Measurements from ENCODE around the gene RGPD4.
"Not testable (repeated sequence)": the region's sequence is repeated elsewhere in the genome, so short reads cannot be mapped to it uniquely, and the experiment has no call there.

Gene RGPD4

DNA sequence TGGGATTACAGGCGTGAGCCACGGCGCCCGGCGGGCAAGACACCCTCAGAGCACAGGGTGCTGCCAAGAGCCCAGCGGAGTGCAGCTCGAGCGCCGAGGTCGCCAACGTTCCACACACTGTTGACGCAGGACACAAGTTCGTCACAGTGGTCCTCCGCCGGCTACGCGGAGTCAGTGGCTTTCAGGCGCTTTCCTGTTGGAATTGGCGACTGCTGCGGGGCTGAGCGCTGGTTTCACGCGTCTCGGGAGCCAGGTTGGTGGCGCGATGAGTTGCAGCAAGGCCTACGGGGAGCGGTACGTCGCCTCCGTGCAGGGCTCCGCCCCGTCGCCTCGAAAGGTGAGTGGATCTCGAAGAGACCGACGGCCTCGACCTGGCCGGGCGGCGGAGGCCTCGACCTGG is at the start of gene RGPD4:
RGPD4 (plus strand) TSS at position 144 of the 400 bp plus-strand sequence; CDS start at position 266, 122 bp downstream.
- DNase-seq (ENCODE audit: low spot score) = not testable (repeated sequence)

DNA sequence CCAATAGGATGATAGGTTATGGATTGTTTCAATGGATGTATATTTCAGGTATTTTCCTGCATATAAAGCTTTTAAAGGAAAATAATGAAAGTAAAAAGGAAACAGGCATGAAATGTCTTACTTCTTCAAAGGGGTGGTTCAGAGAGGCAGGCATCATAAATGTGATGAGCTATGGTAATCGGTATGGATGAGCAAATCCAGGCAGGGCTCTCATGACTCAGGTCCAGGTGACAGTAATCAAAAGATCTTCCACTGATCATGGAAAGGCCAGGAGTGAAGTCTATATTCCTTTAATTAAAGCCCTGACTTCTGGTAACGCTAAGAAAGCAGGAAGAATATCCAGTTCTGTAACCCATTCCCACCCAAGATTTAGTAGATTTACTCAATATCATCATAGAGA is 48.7 kb upstream of the RGPD4 start:
- DNase-seq (ENCODE audit: low spot score) = no peak

DNA sequence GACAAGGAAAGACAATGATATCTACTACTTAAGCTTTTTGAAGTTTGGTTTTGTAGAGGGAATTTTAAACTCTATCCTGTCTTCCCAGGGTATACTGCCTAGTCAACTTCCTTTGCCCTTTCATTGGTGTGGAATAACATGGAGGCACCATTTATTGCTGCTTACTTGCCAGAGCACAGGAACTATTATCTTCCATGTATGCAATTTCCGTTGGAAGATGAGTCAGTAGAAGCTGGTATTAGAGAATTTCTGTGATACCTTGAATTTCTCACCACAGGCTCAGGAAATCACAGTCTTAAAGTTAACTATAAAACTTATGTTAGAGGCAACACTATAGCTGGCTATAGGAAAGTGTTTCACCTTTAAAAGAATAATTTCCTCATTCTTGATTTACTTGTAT is 40.9 kb upstream of the RGPD4 start:
- no peak for DNase-seq (ENCODE audit: low spot score)

DNA sequence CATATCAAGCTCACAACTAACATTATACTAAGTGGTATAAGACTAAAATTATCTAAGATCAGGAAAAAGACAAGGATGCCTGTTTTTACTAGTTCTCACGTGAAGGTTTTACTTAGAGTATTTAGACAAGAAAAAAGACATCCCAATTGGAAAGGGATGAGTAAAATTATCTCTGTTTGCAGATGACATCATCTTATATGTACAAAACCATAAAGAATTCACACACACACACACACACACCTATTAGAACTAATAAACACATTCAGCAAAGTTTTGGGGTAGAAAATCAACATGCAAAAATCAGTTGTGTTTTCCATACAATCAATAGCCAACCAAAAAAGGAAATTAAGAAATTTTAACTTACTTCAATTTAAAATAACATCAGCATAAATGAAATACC is 35.9 kb upstream of the RGPD4 start:
- no peak for DNase-seq (ENCODE audit: low spot score)

DNA sequence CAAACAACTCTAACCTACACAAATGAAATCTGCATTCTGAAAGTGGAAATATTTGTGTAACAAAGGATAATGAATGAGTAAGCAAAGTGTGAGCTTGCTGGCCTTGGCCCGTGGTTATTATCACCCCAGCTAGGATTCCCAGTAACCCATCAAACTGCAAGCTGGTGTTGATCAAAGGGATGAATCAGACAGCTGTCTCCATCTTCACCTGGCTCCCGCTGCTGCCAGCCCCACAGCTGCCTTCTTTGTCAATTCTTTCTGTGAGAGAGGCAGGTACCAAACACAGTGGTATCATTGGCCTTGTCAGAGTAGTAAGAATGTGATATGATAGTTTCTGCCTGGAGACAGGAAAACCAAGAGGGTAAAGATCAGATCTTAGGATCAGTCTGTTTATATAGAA is 25.2 kb upstream of the RGPD4 start:
- DNase-seq (ENCODE audit: low spot score) = no peak

DNA sequence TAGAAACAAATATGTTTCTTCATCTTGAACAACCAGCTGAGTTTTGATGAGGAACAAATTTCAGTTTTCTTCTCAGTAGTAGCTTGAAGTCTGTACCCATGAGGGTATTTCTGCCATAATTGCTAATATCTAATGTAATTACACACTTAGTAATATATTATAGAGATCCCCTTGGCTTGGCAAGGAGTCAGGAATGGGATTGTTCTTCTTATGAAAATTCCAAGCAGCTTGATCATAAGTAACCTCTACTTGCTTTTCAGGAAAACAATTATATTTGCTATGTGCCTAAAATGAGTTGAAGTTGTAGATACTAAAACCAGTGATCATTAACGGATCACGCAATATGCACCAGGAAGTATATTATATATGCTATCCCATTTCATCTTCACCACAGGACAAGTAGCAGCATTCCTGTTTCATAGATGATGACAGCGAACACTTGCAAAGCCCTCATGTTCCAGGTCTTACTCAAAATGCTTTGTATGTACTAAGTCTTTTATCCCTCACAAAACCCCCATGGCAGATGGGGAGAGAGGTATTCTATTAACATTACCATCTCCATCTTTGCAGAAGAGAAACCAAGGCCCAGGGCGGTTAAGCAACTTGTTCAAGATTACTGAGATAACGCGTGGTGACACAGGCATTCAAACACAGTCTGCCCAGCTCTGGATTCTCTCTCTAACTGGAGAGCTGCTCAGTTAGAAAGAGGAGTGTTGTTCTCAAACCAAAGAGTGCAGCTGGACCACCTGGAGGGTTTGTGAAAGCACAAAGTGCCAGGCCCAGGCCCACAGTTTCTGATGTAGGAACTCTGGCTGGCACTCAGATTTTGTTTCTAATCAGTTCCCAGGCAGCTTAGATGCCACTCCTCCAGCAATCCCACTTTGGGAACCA is 21.8 kb upstream of the RGPD4 start:
- no peak for DNase-seq (ENCODE audit: low spot score)

DNA sequence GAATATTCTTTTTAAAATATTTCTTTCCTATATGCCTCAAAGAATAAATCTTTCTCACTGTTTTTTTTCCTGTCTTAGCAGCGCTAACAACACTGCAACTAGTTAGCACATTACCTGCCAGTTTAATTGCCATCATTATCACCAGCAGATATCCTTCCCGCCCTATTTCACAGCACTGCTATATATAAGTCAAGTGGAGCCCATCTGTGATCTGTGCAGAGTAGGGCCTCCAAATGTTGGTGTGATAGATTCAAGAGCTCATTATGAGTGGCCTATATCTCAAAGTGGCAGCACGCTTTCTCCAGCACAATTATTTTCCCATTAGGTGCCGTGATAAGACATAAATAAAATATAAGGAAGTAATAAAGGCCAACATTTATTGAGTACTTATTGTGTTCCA is 19.8 kb upstream of the RGPD4 start:
- no peak for DNase-seq (ENCODE audit: low spot score)

DNA sequence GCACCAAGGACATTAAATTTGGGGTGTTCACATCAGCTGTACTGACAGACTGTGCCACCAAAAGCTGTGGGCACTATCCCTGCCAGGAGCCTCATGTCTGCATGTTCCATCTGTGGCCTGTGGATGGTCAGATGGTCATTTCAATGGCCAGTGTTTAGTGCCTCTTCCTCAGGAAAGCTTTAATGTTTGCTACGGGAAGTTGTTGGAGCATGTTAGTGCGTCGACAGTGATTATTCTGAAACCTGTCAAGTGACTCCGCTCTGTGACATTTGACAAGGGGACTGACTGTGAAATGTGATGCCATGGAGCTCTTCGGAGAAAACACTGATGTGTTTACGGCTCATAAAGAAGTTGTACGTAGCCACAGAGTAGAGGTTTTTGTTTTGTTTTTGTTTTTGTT is 18.7 kb upstream of the RGPD4 start:
- DNase-seq (ENCODE audit: low spot score) = no peak

DNA sequence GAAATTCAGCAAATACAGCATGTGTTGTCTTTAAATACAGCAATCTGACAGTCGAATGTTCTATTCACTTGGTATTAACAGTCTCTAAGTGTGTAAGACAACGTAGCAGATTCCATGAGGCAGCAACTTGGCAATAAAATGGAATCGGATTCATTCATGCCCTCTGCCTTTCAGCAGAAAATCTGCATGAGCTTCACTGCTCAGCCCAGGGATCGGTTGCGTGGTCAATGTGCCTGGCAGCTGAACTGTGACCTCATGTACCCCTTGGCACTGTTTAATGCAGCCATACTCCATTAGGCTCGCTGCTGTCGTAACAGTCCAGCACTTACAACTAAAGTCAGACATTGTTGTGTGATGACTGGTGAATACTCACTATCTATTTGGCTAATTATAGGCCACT is 17.7 kb upstream of the RGPD4 start:
- DNase-seq (ENCODE audit: low spot score) = no peak

DNA sequence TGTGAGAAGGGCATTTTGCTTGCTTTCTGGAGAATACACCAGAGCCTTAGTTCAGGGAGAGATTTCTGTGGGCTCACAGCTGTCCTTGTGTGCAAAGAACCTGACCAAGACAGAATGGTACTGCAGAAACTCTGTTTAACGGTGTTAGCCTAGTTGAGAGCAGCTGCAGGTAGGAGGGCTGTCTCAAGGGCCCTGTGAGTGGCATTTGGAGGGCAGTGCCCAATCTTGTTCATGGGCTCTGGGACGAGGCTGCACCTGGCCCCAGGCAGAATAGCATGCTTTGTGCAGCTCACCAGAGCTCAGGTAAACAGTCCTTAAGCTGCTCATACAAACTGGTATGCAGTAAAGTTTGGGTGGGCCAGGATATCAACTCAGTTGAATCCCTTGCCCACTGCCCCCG is 16.9 kb upstream of the RGPD4 start:
- DNase-seq (ENCODE audit: low spot score) = no peak

DNA sequence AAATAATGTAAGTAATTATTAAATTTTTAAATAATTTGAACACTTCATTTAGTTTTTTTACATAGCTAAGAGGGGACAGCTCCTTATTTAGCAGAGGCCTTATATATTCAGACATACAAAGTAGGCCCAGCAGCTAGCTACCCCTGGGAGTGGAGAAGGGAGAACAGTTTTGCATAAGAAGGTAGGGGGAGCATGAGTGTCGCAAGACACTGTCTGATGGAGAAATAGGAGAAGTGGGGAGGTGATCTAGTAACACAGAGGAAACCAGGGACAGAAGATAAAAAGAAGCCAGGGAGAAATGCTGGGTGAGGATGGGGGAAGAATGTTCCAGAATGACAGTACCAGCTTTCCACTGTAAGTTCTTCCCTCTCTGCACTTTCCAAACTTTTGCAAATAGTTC is 16.0 kb upstream of the RGPD4 start:
- no peak for DNase-seq (ENCODE audit: low spot score)

DNA sequence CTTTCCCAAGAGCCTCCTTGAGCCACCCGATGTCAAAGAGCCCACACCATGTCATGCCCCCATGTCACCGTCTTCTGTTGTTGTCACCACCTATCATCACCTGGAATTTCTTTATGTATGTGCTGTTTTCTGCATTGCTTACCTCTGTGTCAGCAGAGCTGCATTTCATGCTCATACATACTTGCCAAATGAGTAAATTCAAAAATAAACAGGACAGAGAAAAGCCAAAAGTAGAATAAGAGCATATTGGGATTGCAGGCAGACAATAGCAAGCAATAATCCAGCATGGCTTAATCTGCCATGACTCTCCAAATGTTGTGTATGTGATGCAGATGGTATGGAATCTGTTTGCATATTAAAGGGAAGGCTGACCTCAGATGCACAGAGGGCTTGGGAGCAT is 15.3 kb upstream of the RGPD4 start:
- no peak for DNase-seq (ENCODE audit: low spot score)

DNA sequence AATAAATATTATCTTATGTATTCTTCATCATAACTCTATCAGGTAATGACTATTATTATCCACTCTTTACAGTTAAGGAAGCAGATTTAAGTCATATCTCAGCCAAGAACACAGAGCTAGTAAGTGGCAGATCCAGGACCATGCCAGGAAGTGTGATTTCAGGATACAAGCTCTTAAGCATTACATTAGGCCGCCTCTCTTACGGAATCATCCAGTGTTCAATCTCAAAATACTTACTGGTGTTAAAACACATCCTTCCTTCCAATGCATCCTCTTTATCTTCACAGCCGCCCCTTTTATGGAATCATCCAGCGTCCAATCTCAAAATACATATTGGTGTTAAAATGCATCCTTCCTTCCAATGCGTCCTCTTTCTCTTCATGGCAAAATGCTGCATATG is 14.7 kb upstream of the RGPD4 start:
- no peak for DNase-seq (ENCODE audit: low spot score)

DNA sequence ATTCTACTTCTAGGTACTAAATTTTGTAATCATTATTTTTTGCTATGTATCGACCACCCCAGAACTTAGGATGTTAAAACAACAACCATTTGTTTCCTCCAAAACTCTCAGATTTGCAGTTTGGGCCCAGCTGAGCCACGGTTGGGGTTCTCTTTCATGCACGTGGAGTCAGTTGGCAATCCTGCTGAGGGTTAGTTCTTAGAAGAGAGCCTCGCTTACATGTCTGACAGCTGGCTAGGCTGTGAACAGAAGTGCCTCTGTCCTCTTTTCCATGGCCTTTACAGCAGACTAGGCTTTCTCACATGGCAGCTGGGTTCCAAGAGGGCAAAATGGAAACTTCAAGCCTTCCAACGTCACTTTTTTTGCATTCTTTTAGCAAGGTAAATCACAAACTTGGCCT is 9.3 kb upstream of the RGPD4 start:
- no peak for DNase-seq (ENCODE audit: low spot score)

DNA sequence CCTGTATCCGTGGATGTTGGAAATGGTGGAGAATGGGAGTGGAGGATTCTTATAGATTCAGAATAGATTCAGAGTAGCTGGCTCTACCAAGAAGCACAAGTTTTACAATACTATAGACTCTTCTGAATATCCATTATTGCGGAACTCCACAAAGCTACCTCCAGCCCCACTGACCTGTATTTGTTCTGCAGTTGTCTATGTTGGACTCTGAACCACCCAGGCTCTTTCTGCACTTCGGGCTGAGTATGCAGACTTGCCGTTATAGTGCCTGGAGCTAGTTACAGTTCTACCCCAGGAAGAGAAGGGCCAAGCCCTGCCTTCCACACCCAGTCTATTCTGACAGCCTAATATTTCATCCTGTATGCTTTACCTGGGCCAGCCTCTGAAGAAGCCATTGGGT is 4.4 kb upstream of the RGPD4 start:
- DNase-seq (ENCODE audit: low spot score) = no peak

DNA sequence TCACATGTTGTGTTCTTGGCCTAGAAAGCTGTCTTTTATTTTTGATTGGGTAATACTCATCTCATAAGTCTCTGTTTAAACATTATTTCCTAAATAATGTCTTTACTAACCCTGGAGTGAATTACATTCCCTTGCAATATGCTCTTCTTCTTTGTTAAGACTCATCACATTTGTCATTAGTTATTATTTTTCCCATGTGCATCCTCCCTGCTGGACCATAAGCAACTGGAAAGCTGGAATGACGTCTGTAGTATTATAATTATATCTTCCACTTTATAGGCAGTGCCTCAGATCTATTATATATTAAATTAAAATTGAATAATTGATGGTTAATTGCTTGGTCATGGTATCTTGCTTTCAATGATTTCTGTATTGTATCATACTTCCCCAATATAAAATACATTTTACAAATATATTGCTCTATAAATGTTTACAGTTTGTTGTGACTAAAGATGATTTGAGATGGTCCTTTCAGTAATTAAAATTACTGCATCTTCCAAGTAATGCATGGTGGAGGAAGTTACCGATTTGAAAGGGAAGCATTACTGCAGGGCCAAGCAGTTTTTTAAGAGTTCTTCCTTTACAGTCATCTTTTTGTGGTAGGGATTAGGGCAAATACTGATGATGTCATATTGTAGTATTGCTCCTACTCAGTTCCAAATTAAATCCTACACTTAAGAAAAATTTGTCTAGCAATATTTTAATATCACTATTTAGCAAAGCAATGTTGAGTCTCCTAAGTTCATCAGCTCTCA is 2.1 kb upstream of the RGPD4 start:
- DNase-seq (ENCODE audit: low spot score) = no peak

DNA sequence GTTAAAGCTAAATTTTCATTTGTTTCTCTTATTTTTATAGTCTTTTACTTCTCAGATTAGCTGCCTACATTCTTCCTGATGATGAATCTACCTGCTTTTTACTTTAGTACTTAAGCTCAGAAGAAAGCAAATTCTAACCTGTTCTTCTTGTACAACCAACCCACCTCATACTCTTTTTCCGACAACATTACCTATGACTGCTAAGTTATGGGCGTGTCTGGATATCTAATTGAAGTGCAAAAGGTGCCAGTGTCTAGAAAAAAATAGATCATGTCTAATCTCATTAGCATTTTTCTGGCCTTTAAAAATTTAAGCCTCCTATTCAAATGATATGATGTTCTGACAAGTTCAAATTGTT is 1.5 kb upstream of the RGPD4 start:
- no peak for DNase-seq (ENCODE audit: low spot score)

DNA sequence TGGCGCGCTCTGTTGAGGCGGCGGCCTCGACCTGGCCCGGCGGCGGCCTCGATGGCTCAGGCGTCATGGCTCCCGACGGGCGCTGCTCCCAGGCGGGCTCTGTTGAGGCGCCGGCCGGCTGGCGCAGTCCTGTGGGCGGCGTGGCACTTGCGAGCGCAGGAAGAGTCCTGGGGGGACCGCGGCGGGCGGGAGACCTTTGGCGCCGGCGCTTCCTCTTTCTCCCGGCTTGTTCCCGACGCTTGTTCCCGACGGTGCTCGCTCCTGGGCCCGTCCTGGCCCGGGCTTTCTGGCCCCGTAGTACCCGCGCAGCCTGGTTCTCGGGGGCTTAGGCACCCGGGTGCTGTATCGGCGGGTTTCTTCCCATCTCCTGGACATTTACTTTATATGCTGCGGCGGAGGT is 2.8 kb downstream of the RGPD4 start:
- not testable (repeated sequence) for DNase-seq (ENCODE audit: low spot score)

DNA sequence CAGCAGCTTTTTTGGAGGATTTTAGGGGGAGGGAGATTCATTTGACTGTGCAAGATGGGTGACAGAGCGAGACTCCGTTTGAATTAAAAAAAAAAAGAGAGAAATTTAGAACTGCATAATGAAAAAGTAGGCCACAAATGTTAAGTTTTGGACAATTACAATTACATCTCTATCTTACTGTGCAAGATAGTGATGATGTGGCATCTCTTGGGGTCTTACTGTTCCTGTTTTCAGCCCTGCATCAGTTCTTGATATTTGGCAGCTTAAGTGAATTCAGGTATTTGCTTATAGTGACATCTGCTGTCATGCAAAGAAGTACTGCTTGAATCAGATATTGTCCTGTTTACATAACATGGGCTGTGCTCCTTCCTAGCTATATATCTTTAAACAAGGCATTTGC is 6.5 kb downstream of the RGPD4 start:
- DNase-seq (ENCODE audit: low spot score) = not testable (repeated sequence)

DNA sequence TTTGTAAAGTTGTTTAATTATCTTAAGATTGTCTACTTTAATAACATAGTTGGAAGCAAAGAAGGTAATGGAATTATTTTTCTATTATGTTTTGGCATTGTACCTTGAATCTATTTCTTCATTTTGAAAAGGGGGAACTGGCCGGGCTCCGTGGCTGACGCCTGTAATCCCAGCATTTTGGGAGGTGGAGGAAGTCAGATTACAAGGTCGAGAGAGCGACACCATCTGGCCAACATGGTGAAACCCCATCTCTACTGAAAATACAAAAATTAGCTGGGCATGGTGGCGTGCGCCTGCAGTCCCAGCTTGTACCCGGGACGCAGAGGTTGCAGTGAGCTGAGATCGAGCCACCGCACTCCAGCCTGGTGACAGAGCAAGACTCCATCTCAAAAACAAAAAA is 6.9 kb downstream of the RGPD4 start:
- DNase-seq (ENCODE audit: low spot score) = not testable (repeated sequence)

DNA sequence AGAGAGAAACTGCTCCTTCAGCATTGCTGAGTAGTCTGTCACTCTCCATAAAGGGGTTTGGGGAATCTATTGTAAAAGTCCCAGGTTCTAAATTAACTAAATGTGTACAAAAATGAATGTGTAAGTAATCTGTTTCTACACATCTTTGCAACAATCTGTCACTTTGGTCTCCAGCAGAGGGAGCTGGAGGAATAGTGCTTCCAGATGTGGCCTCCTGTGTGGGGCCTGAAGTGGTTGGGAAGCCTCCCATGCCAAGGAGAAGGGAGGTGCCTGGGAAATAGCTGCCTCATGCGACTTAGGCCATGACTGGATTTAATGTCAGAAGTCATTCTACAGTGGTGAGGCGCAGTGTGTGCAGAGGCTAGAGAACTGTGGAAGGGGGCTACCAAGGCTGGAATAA is 89.4 kb downstream of the RGPD4 start:
- DNase-seq (ENCODE audit: low spot score) = not testable (repeated sequence)

DNA sequence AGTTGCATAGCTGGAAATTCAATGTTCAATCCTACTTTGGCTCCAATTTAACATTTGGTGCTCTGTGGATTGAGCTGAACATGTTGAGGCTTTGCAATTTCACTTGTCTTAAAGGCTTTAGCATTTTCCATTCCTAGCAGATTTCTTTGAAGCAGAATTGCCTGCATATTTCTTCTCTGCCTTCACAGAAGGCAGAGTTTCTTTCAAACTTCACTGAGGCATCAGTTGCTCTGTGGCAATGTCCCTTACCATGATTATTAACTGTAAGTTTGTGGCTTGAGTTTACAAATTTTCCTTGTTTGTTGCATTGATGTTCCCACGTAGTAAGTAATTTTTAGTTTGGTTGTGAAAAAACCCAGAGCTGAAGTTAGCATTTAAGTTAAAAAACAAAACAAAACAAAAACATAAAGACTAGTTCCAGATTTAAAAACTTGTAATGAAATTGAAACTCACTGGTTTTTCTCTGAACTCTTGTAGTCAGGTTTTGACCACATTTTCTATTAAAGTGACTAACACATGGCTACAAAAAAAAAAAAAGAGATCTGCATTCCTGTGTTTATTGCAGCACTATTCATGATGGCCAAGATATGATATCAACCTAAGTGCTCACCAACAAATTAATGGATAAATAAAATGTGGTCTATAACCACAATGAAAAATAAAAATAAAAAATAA is 90.1 kb downstream of the RGPD4 start:
- not testable (repeated sequence) for DNase-seq (ENCODE audit: low spot score)

DNA sequence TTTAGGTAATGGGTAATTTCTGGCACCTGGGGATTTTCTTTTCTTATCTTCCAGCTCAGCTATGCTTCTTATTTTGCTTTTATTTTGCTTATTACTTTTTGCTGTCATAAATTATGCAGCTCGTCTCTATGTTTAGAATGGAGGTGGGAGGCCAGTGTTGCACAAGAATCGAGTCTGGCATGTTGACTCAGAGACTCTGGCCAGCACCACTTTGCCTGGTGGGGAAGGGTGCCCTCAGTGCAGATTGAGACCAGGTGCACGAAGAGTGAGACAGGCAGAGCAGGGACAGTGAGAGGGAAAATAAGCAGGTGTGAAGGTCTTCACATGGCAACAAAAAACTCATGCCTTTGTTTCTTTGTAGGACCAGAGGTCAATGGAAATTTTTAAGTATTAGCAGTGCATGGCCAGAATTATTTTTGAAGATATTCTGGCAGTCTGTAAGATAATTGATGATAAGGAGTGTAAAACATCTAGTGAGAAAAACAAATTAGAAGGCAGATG is 100.4 kb downstream of the RGPD4 start:
- no peak for DNase-seq (ENCODE audit: low spot score)
